GM18909 (cell line): ENCODE results near the gene SSH2.

Experiments used
- ATAC-seq: cut with Tn5 transposase; IDR thresholded peaks from one replicate; pipeline ENCODE4 v1.9.1; 2021; ENCODE audit warnings: mild to moderate bottlenecking; ENCODE audit not compliant: unreplicated experiment, poor library complexity

Gene SSH2

DNA sequence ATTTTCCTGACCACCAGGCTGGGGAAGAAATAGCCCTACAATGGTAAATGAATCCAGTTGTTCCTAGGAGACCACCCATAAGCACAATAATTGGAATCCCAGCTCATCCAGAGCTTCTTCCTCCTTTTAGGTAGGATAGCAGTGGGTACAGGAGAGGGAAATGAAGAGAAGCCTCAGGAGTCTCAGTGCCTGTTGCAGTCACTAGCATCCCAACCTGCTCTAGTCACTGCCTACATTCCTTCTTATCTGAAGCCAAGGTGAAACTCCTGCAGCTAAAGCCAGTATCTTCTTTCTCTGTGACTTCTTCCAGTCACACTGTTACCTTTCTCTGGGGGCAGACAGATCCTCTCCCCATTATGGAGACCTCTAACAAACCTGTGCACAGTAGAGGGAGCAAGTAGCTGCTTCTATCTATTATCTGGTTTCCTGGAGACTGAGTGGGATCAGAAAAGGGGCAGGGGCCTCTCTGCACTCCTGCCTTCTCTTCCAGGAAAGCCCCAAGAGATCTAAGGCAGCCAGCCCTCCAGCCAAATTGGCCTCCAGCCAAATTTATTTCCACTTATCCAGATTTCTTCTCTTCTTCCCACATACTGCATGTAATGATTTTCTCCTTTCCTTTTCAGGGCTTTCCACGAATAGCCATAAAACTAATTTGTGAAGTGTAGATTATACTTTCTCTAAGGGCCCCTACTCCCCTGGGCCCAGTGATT lies 85.5 kb downstream of the SSH2 start:
- no peak for ATAC-seq

DNA sequence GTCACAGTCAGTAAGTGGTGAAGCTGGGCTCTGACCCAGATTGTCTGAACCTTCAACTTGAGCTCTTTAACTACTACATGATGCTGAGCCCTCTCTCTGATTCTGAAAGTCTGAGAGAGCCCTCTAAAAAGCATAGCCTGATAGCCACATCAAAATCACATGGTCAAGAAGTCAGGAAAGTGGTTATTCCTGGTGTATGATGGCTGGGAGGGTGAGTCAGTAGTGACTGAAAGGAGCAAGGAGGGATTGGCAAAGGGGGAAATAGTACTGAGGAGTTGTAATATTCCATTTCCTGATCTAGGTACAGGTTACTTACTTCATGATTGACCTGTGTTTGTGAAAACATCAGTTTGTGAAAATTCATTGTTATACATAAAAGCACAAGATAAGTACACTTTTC lies 89.1 kb downstream of the SSH2 start:
- ATAC-seq = no peak

DNA sequence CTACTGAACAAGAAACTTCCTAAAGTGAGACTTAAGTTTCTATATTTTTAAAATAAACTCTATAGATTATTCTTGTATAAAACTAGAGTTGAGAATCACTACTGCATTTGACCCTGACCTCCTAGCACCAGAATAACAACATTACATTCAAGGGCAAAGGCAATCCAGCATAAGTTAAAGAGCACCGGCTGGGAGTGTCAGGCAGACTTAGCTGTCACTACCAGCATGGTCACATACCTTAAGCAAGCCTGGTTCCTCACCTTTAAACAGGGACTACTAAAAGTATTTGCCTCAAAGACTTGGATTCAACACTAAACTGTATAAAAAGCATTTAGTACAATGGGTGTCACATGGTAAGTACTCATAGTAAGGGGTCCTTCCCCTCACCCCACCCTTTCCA lies 90.4 kb downstream of the SSH2 start:
- ATAC-seq = no peak

DNA sequence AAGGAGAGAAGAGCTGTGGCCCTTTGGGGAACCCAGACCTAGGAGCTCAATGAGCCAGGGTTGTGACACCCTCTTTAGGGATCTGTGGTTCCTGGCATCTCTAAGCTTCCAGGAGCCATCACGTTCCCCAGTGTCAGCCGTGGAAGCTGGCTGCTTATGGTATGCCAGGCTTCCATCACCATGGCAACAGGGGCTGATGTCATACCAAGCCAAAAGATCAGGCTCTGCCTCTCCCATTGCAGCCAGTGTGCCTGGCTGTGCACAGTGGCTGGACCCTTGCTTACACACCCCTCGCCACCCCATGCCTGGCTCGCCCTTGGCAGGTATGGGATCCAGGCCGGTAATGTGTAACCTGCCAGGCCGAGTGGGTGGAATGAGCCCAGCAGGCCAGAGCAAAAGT lies 91.1 kb downstream of the SSH2 start:
- ATAC-seq = no peak

DNA sequence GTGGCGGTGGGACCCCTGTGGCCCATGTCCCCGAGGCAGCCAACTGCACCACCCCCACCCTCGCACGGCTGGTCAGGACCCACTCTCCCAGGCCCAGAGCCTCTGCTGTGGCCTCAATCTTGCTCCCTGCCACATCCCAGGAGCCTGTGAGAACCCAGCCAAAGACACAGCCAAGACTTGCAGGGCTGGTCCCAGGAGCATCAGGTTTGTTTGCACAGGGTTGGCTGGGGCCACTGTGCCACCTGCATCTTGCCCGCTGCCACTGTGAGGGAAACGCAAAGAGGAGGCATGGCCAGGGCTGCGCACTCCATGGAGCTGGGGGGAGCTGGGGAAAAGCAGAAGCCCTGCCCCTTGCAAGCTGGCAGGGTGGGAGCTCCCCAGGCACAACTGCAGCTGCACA lies 92.5 kb downstream of the SSH2 start:
- ATAC-seq = no peak

DNA sequence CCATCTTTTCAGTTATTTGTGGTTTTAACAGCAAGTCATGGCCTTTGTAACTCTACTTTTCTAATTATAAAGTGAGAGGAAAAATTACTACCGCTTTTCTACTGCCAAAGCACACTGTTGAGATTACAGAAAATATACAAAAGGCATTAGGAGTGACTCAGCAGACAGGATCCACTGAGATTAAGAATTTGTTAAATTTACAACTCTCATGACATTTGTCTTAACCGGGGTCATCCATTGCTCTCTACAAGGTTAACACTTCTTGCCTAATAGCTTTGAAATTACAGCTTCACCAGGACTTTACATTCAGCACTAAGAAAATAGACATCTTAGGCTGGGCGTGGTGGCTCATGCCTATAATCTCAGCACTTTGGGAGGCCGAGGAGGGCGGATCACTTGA lies 93.4 kb downstream of the SSH2 start:
- no peak for ATAC-seq

DNA sequence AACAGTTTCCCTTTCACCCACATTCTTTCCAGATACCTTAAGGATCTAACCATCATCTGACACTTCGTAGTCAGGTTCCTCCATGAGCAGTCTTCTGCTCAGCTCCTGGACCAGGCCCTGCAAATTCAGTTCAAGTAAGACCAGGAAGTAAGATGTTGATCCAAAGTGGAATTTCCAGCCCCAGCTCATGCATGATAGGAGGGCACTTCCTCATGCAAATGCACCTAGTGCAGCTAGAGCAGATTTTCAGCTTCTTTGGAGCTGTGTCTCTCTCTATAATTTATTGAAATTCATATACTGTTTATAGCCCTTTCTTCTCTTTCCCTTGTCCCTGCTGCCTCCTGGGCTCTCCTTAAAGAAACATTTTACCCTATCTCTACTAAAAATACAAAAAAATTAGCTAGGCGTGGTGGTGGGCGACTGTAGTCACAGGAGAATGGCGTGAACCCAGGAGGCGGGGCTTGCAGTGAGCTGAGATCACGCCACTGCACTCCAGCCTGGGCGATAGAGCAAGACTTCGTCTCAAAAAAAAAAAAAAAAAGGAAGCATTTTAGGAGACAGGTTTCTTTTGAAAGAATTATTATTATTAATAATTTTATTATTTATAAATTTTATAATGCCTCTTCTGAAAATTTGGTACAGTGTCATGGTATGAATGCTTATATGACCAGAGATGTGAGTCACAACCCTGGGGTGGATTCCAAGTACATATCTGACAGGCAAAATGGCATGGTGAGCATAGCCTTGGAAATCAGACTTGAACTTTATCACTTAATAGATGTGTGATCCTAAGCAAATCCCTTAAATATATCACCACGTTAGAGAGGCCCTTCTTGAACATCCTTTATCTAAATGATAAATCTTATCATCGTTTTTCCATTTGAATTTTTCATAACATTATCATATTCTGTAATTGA lies 94.3 kb downstream of the SSH2 start:
- ATAC-seq = no peak

DNA sequence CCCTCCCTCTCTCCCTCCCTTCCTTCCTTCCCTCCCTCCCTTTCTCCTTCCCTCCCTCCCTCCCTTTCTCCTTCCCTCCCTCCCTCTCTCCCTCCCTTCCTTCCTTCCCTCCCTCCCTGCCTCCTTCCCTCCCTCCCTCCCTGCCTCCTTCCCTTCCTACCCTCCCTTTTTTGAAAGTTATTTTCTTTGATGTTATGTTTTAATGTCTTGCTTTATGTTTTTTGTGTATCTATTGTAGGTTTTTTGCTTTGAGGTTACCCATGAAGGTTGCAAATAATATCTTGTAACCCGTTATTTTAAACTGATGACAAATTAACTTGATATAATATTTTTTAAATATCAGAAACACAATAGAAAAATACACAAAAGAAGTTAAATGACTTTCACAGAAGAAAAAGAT lies 96.2 kb downstream of the SSH2 start:
- ATAC-seq = no peak

DNA sequence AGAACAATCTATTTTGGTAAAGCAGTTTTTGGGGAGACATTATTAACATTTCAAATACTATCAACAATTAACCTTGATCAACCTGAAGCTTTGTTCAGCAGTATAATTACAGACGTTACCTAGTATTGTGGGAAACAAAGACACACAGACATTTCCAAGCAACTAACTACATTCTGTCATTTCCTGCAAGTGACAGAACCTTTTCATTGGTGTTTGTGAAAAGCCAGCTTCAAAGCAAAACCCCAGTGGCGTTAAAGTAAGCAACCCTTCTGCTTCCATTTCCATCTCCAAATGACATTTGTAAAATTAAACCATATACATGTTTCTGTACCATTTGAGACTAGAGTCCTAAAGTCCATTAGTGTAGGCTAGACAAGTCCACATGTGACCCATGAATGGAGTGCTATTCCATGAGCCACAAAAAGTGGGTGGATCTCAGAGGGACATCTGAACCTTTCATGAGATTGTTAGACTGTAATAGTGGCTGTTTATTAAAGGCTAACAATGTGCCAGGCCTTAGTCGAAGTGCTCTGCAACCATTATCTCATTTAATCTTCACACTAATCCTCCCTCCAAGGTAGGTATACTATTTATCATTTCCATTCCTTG lies 101.2 kb downstream of the SSH2 start:
- ATAC-seq = no peak

DNA sequence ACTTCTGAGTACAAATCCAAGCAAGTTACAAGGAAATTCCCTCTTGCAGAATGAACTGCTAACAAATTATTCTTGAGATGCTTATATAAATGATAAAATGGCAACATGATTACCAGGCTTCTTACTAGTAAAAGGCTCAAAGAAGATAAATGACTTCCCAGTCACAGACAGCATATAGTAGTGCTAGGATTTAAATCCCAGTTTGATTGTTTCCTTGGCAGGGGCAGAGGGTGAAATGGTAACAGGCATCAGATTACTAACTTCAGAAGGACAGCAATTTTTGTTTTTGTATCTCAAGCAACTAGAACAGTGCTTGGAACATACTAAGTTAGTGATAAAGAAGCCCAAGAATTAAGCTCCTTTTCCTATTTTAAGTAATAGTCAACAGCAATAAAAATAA lies 102.8 kb downstream of the SSH2 start:
- ATAC-seq = no peak

DNA sequence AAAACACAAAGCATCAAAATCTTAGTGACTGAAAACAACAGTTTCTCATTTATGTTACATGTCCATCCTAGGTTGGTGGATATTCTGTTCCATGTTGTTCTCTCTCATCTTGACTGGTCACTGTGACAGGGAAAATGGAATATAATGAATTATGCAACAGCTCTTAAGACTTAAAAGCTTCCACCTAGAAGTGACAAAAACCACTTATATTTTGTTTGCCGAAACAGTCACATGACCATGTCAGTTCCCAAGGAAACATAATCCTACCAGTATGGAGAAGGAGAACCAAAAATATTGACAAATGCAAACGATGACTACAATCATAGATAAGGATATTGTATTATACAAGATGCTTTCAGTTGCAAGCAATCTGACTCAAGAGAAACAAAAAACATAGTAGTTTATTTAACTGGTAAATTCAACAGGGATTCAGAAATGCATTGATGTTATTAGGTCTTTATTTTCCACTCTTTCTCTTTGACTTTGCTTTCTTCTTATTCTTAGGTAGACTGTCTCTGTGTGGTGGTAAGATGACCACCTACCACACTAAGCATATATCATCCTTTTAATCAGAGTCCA lies 103.8 kb downstream of the SSH2 start:
- no peak for ATAC-seq

DNA sequence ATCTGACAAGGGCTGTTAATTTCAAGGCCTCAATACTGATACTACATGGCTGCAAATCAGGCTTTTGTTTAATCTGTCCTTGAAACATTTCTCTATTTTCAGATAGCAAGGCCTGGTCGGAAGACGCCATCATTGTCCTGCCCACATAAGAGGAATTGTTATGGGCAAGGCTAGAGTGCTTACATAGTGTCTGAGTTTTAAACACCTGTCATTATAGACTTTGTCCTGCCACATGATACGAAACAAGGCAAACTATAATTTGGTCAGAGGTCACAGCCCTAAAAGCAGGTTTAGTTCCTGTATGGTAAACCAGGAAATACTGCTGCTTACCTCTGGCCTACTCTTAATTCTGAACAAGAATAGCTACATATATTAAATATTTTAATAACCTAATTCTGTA lies 104.4 kb downstream of the SSH2 start:
- ATAC-seq = no peak

DNA sequence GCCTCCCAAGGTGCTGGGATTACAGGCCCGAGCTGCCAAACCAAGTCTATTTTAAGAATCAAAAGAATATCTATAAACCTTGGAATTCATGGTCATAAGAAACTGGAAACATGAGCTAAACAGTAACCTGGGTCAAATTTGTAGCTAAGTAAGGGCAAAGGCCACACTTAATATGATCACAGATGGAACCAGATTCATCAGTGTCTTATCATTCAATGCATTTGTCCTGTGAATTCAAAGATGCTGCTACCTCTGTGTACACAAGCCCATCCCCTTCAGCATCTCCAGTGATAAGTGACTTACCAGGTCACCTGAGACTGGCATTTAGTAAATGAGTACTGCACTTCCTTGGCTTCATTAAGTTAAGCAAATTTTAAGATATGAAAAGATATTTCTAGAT lies 108.1 kb downstream of the SSH2 start:
- ATAC-seq = no peak

DNA sequence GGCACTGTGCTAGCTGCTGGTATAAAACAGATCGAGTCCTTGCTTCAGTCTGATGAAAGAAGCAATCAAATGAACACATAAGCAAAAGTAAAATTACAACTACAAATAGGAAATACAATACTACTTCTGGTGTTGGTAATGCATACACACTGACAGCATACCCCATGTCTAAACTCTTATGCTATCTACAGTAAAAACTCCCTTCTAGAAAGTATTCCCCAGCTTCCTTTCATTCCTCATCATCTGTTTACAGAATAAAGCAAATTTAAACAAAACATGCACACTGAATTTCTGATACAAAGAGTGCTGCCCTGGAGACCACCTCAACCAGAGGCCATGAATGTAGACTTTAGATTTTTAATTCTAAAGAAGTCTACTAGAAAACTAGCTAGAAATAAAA lies 109.6 kb downstream of the SSH2 start:
- ATAC-seq = no peak

DNA sequence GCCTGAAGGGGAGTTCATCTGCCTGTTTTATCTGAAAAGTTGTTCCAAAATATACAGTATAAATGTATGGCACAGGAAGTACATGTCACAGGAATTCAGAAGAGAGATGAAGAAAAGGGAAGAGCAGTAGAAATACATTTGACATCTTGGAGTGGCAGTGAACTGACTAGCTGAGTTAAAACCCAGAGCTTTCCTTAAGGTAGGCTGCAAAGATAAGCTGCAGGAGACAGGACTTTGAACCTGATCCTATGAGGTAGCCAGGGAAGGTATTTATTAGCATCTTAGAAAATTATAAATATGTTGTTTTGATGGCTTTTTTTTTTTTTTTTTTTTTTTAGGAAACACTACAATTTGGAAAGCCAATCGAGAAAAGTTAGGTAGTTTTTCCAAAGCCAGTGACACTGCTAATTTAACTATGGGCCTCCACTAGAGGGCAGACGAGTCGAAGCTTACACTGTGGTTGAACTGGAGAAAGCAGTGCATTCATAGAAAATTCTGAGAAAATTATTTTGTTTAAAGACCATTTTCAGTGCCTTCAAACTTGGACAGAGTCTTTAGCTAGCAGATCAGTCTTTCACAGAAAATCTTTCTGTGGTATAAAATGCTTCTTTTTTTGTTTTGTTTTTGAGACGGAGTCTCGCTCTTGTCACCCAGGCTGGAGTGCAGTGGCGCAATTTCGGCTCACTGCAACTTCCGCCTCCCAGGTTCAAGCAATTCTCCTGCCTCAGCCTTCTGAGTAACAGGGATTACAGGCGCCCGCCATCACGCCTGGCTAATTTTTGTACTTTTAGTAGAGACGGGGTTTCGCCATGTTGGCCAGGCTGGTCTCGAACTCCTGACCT lies 122.3 kb downstream of the SSH2 start:
- no peak for ATAC-seq

DNA sequence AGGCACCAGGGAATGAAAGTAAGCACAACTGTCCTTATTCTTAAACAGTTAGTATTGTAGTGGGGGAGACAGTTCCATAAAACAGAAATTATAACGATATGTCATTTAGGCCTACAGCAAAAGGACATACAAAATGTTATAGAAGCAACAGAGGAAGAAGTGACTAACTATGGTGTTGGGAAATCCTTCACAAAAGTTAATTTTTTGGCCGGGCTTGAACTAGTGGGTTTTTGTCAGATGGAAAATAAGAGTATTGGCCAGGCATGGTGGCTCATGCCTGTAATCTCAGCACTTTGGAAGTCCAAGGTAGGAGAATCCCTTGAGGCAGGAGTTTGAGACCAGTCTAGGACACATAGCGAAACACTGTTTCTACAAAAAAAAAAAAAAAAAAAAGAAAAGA lies 127.8 kb downstream of the SSH2 start:
- no peak for ATAC-seq

DNA sequence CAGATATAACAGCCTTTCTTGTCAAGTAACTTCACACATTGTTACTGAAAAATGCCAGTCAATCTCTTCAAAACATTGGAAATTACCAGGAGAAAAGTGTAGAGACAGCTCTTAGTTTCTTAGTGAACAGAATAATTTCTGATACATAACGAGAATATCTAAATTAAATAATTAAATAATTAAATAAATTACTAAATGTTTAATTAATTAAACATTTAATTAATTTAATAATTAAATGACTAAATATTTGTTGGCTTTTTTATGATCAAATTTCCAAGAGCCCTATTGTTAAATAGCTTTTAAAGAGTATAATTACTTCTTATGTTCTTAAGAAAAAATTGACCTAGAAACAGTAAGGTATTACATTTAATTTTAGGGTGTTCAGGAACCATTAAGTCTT lies 129.6 kb downstream of the SSH2 start:
- no peak for ATAC-seq

DNA sequence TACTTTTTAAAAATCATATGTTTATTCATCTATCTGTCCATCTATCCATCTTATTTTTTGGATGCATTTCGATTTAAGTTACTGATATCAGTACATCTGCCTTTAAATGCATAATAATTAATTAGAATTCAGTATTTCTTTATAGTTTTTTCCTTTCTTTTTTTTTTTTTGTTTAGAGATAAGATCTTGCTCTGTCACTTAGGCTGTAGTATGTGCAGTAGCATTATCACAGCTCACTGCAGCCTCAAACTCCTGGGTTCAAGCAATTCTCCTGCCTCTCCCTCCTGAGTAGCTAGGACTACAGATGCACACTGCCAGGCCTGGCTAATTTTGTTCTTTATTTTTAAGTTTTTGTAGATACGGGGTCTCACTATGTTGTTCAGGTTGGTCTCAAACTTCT lies 133.4 kb downstream of the SSH2 start:
- no peak for ATAC-seq

DNA sequence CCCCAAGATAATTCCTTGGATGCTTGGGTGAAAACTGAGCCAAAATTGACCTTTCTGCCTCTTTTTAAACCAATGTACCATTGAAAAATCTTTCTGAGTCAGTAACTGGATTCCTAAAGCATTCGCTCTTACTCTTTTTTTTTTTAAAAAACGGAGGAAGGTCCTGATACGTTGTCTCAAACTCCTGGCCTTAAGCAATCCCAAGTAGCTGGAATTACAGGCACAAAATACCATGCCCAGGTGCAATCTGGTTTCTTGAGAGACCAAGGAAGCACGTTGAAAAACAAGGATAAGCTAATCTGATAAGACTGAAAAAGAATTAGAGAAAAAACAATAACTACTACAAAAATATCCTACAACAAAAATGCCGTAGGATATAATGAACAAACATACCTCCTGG lies 136.5 kb downstream of the SSH2 start:
- no peak for ATAC-seq
